Measurements from ENCODE around the gene BCAS4. TPM values are rescaled to one million over a fixed set of nuclear protein-coding genes. Genes with fewer than 3 reads are reported as not detected.
A peak's percentile ranks its signal among the peaks of the same experiment; 100 is the strongest.

The BCAS4 gene
- polyA plus RNA-seq, 1 experiment = 37.3 TPM

- no peaks in the 10 kb centered on the region for H3K9me3 ChIP-seq (ENCODE audit: control insufficient read depth, insufficient read depth, low read length)
- peak overlapping the region; percentile 39 for H3K27ac ChIP-seq (ENCODE audit: low read depth, low read length)
- no peak for DNase-seq (ENCODE audit: low read depth, low spot score)
- ChIA-PET CTCF (interaction anchor here (0.7 to 9.2 kb wide), 40 partner anchors 11 to 618 kb away, joined by 3 to 201 read pairs (median 4); partner anchors contain the start of genes ADNP, DPM1 and MOCS3), POLR2A (interaction anchor here (1.5 to 3.1 kb wide), 2 partner anchors 137 to 164 kb away, joined by 8 to 17 read pairs; partner anchors contain the start of genes ADNP, DPM1 and MOCS3)
- TF ChIP-seq CTCF (IDR thresholded peaks at IDR 0.05; ENCODE audit: low read depth, low read length) = no peak
- H3K27me3 ChIP-seq (ENCODE audit: control insufficient read depth, insufficient read depth, low read length) = no peaks in the 10 kb centered on the region
- H3K4me3 ChIP-seq (ENCODE audit: low read depth, low read length) = peak overlapping the region; percentile 39
Observed at GRCh38 chr20:50794181-50794845, 548 bp upstream of the BCAS4 start.

GRCh38 chr20:50797142-50797541 is 2.3 kb downstream of the BCAS4 start:
- no peak for DNase-seq (ENCODE audit: low read depth, low spot score)
- Histone ChIP-seq H3K9me3 (ENCODE audit: control insufficient read depth, insufficient read depth, low read length) (no peaks in the 10 kb centered on the region), H3K27ac (ENCODE audit: low read depth, low read length) (no peak overlapping the region), H3K4me3 (ENCODE audit: low read depth, low read length) (no peak overlapping the region), H3K27me3 (ENCODE audit: control insufficient read depth, insufficient read depth, low read length) (no peaks in the 10 kb centered on the region)
- POLR2A ChIA-PET = no interaction called here
- CTCF ChIA-PET = no interaction called here
- TF ChIP-seq CTCF (IDR thresholded peaks at IDR 0.05; ENCODE audit: low read depth, low read length) = no peak

GRCh38 chr20:50798650-50799049 is 3.8 kb downstream of the BCAS4 start:
- Histone ChIP-seq H3K27ac (ENCODE audit: low read depth, low read length) (no peak overlapping the region), H3K27me3 (ENCODE audit: control insufficient read depth, insufficient read depth, low read length) (no peaks in the 10 kb centered on the region), H3K4me3 (ENCODE audit: low read depth, low read length) (no peak overlapping the region), H3K9me3 (ENCODE audit: control insufficient read depth, insufficient read depth, low read length) (no peaks in the 10 kb centered on the region)
- POLR2A ChIA-PET = no interaction called here
- CTCF ChIA-PET = no interaction called here
- DNase-seq (ENCODE audit: low read depth, low spot score) = no peak
- TF ChIP-seq CTCF (IDR thresholded peaks at IDR 0.05; ENCODE audit: low read depth, low read length) = no peak

- no peak for DNase-seq (ENCODE audit: low read depth, low spot score)
- POLR2A ChIA-PET = no interaction called here
- no peak overlapping the region for H3K27ac ChIP-seq (ENCODE audit: low read depth, low read length)
- H3K9me3 ChIP-seq (ENCODE audit: control insufficient read depth, insufficient read depth, low read length) = no peaks in the 10 kb centered on the region
- H3K4me3 ChIP-seq (ENCODE audit: low read depth, low read length) = no peak overlapping the region
- H3K27me3 ChIP-seq (ENCODE audit: control insufficient read depth, insufficient read depth, low read length) = no peaks in the 10 kb centered on the region
- CTCF ChIA-PET = no interaction called here
- no peak for TF ChIP-seq CTCF (IDR thresholded peaks at IDR 0.05; ENCODE audit: low read depth, low read length)
Observed at GRCh38 chr20:50799176-50799889, 4.5 kb downstream of the BCAS4 start.

Measured in AG04450 (cell line).